Activated T-helper 1 cell treated with Interleukin-2 at 50 U/mL for 16 hours (primary cell): ENCODE results near the gene ZBTB32.

ENCODE experiments used
- DNase-seq: peaks from one replicate; pipeline ENCODE4 v3.0.0-alpha.2; 2020; ENCODE audit warnings: low read depth

Gene ZBTB32

GRCh38 chr19:35738021-35738886 lies 33.9 kb downstream of the ZBTB32 start:
- no peak for DNase-seq

- no peak for DNase-seq
Observed at GRCh38 chr19:35738887-35739229, 34.5 kb downstream of the ZBTB32 start.

GRCh38 chr19:35739275-35740107 lies 35.1 kb downstream of the ZBTB32 start:
- no peak for DNase-seq

- no peak for DNase-seq
Observed at GRCh38 chr19:35740108-35740422, 35.7 kb downstream of the ZBTB32 start.

- peak; percentile 93 for DNase-seq
Observed at GRCh38 chr19:35740423-35741202, 36.3 kb downstream of the ZBTB32 start.

- no peak for DNase-seq
Observed at GRCh38 chr19:35741203-35741515, 36.8 kb downstream of the ZBTB32 start.

- peak; percentile 42 for DNase-seq
Observed at GRCh38 chr19:35742121-35742724, 37.9 kb downstream of the ZBTB32 start, which contains the start of gene IGFLR1. Gene IGFLR1 (minus strand): TSS chr19:35742452. CDS start chr19:35741180, 1,272 bp downstream.

- no peak for DNase-seq
Observed at GRCh38 chr19:35743640-35744429, 39.5 kb downstream of the ZBTB32 start.

DNA sequence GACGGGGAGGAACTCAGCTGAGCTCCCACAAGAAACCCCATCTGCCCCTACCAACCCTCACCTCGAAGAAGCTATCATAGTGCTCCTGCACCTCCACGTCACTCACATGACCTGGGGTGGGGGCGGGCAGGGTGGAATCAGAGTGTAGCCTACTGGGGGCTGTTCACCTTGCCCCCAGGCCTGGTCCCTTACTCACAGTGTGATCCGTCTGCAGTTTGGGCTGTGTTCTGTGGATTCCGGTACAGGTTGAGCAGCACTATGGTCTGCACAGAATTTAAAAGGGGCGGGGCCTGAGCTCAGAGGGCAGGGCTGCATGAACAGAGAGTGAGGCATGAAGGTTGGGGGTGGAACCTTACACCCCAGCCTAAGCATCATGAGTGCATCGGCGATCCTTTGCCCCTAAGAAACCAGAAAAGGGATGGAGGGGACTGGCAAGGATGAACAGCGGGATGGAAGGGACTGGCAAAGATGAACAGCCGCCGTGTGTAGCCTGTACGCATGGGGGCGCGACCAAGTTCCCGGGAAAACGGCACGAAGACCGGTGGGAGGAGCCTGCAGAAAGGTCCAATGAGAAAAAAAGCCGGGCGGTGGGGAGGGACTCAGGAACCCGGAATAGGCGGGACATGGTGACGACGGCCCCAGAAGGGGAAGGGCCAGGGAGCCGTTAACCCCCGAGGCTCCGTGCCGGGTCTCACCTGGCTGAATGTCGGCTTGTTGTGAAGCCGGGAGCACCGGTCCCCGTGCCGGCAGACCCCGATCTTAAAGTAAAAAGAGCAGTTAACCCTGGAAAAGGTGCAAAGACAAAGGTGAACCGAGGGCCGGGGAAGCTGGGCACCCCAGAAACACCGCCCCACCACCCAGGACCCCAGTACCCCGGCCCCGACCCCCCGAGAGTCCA lies 40.3 kb downstream of the ZBTB32 start:
- DNase-seq = peak; percentile 83

- DNase-seq = peak; percentile 96
Observed at GRCh38 chr19:35745328-35746086, 41.1 kb downstream of the ZBTB32 start, which contains the start of the genes PSENEN and U2AF1L4. Gene PSENEN (plus strand): TSS chr19:35745651. CDS start chr19:35745931, 280 bp downstream. Gene U2AF1L4 (minus strand): TSS chr19:35745418. CDS start chr19:35745391, 27 bp downstream.

- DNase-seq = no peak
Observed at GRCh38 chr19:35746087-35746462, 41.7 kb downstream of the ZBTB32 start.

GRCh38 chr19:35746531-35746930 lies 42.2 kb downstream of the ZBTB32 start:
- DNase-seq = no peak

DNA sequence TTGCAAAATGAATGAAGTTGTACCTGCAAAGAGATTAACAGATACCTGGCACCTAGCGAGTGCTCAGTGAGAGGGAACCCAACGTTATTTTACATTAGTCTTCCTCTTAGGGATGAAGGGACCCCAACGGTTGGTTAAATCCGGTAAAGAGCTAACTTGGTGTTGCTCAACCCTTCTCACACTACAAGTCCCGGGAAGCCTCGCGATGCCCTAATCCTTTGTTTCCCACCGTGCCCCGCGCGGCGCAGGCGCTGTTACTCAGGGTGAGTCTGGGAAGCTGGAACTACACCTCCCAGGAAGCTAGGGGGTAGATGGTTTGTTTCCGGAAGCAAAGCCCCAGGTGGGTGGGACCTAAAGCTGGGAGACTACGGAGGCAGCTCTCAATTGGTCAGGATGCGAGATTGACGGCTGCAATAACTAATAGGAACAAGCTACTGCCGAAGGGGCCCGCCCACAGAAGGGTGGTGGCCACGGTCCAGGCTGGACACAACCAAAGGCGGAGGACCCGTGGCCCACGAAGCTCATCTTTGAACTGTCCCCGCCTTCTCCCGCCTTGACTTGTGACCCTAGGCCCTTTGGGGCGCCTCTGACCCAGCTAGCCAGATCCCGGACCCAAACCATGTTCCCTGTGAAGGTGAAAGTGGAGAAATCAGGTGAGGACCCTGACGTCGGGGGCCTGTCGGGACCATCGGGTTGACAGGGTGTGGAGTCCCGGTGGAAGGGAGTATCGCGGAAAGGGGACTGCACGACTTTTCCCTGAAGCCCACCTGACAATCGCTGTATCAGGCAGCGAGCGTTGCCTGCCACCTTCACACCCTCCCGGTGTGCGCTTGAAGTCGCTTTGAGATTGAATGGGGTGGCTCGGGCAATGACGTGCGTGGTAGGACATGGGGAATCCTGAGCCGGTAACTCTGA lies 44.0 kb downstream of the ZBTB32 start, which contains the start of gene LIN37:
Gene LIN37, plus strand, starts transcription at position 471 of the 915 bp plus-strand sequence. Its CDS starts 149 bp downstream, at position 620.
- DNase-seq = peak; percentile 98

- no peak for DNase-seq
Observed at GRCh38 chr19:35750167-35750566, 45.8 kb downstream of the ZBTB32 start.

- no peak for DNase-seq
Observed at GRCh38 chr19:35751839-35752745, 47.7 kb downstream of the ZBTB32 start.

DNA sequence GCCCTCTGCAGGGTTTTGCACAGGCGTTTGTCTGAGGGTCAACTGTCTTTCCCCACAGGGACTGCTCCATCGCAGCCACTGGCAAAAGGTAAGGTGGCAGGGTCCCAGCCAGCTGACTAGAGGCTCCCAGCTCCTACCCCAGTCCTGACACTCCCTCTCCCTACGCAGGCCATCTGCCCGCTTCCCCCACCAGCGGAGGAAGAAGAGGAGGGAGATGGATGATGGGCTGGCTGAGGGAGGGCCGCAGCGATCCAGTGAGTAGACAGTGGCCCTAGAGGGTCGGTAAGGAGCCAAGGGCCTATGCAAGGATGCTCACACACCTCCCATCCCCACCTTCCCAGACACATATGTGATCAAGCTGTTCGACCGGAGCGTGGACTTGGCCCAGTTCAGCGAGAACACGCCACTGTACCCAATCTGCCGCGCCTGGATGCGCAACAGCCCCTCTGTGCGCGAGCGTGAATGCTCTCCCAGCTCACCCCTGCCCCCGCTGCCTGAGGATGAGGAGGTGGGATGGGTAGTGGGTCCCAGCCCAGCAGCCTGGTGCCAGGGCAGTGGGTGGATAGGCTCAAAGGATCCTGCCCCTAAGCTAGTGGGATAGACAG lies 48.5 kb downstream of the ZBTB32 start:
- DNase-seq = no peak
